ENCODE results near the gene TRMT61A. TPM values are rescaled to one million over a fixed set of nuclear protein-coding genes. Genes with fewer than 3 reads are reported as not detected.
A peak's percentile ranks its signal among the peaks of the same experiment; 100 is the strongest.

TRMT61A gene
- polyA plus RNA-seq, 3 donors = 2.7 to 7.1 (median 3.4) TPM

- Histone ChIP-seq H3K36me3 (replicated peaks in 1 of 2; ENCODE audit: control insufficient read depth in 1 of 2, insufficient read depth in 2 of 2, low read length in 2 of 2) (peaks cover 22 to 50% of the 10 kb centered on the region in 2 donors), H3K9ac (ENCODE audit: insufficient read depth, low read length, poor library complexity, severe bottlenecking) (no peak overlapping the region), H2AFZ (ENCODE audit: insufficient read depth, low read depth, low read length, poor library complexity, severe bottlenecking) (no peak overlapping the region), H4K20me1 (ENCODE audit: insufficient read depth, low read length) (peaks cover 89% of the 10 kb centered on the region), H3K4me1 (ENCODE audit: control insufficient read depth in 1 of 2, insufficient read depth in 2 of 2, low read length in 2 of 2) (peaks cover 12 to 19% of the 10 kb centered on the region in 2 donors), H3K4me2 (replicated peaks; ENCODE audit: extremely low read depth, low read length, poor library complexity, severe bottlenecking) (no peak overlapping the region), H3K9me3 (replicated peaks in 1 of 2; ENCODE audit: control insufficient read depth in 1 of 2, insufficient read depth in 1 of 2, low read length in 2 of 2) (no peaks in the 10 kb centered on the region), H3K4me3 (replicated peaks in 1 of 3; ENCODE audit: low read depth in 2 of 3, low read length in 3 of 3) (no peak overlapping the region), H3K27me3 (ENCODE audit: control insufficient read depth in 2 of 2, insufficient read depth in 2 of 2, low read length in 2 of 2) (no peaks in the 10 kb centered on the region), H3K79me2 (ENCODE audit: insufficient read depth, low read length) (peaks cover 59% of the 10 kb centered on the region), H3K27ac (ENCODE audit: low read depth in 1 of 2, low read length in 2 of 2) (no peak overlapping the region)
- Mint-ChIP-seq H3K4me3 (no peak overlapping the region), H3K27ac (peak overlapping the region in 2 of 7 donors; percentile 68 to 86), H3K4me1 (peaks cover 22% of the 10 kb centered on the region), H3K27me3 (ENCODE audit: low read depth in 3 of 3) (peaks cover 0 to 1% (median 0%) of the 10 kb centered on the region in 3 donors), H3K36me3 (peaks cover 34 to 40% of the 10 kb centered on the region in 2 donors), H3K9me3 (no peaks in the 10 kb centered on the region)
- 97% methylated on average over 6 of the region's 15 CpGs for WGBS (ENCODE audit: insufficient coverage)
- intact Hi-C loops (cut with micrococcal nuclease) = no loop called here
- DNase-seq = no peak
- no peak for TF ChIP-seq CTCF (IDR thresholded peaks at IDR 0.05)
Observed at GRCh38 chr14:103556946-103557758, 28.2 kb downstream of the TRMT61A start.

- peaks cover 22 to 39% of the 10 kb centered on the region in 2 donors for H3K36me3 ChIP-seq (replicated peaks in 1 of 2; ENCODE audit: control insufficient read depth in 1 of 2, insufficient read depth in 2 of 2, low read length in 2 of 2)
- no peak overlapping the region for H2AFZ ChIP-seq (ENCODE audit: insufficient read depth, low read depth, low read length, poor library complexity, severe bottlenecking)
- intact Hi-C loops (cut with micrococcal nuclease) = no loop called here
- WGBS (ENCODE audit: insufficient coverage) = 95% methylated on average over 12 of the region's 16 CpGs
- H3K9me3 Mint-ChIP-seq = no peaks in the 10 kb centered on the region
- peak overlapping the region in 2 of 7 donors; percentile 13 to 68 for H3K27ac Mint-ChIP-seq
- no peak for DNase-seq
- no peak overlapping the region for H3K27ac ChIP-seq (ENCODE audit: low read depth in 1 of 2, low read length in 2 of 2)
- H3K4me3 Mint-ChIP-seq = no peak overlapping the region
- peaks cover 86% of the 10 kb centered on the region for H4K20me1 ChIP-seq (ENCODE audit: insufficient read depth, low read length)
- no peaks in the 10 kb centered on the region for H3K9me3 ChIP-seq (replicated peaks in 1 of 2; ENCODE audit: control insufficient read depth in 1 of 2, insufficient read depth in 1 of 2, low read length in 2 of 2)
- no peak overlapping the region for H3K9ac ChIP-seq (ENCODE audit: insufficient read depth, low read length, poor library complexity, severe bottlenecking)
- H3K27me3 Mint-ChIP-seq (ENCODE audit: low read depth in 3 of 3) = no peaks in the 10 kb centered on the region
- no peak overlapping the region for H3K4me2 ChIP-seq (replicated peaks; ENCODE audit: extremely low read depth, low read length, poor library complexity, severe bottlenecking)
- H3K4me3 ChIP-seq (replicated peaks in 1 of 3; ENCODE audit: low read depth in 2 of 3, low read length in 3 of 3) = no peak overlapping the region
- TF ChIP-seq CTCF (IDR thresholded peaks at IDR 0.05) = no peak
- H3K4me1 Mint-ChIP-seq = peaks cover 24% of the 10 kb centered on the region
- no peaks in the 10 kb centered on the region for H3K27me3 ChIP-seq (ENCODE audit: control insufficient read depth in 2 of 2, insufficient read depth in 2 of 2, low read length in 2 of 2)
- H3K79me2 ChIP-seq (ENCODE audit: insufficient read depth, low read length) = peaks cover 68% of the 10 kb centered on the region
- H3K4me1 ChIP-seq (ENCODE audit: control insufficient read depth in 1 of 2, insufficient read depth in 2 of 2, low read length in 2 of 2) = peaks cover 14 to 21% of the 10 kb centered on the region in 2 donors
- H3K36me3 Mint-ChIP-seq = peaks cover 34 to 40% of the 10 kb centered on the region in 2 donors
Observed at GRCh38 chr14:103558071-103558882, 29.3 kb downstream of the TRMT61A start.
